Thoracic aorta (tissue), 2 donors: Measurements from ENCODE around the gene KCNA10. TPM values are rescaled to one million over a fixed set of nuclear protein-coding genes. Genes with fewer than 3 reads are reported as not detected.

Experiments used
- ATAC-seq: fragments of 150-250 bp; one replicate; pipeline ENCODE4 v1.8.0; 2017; ENCODE audit warnings: low read depth; ENCODE audit not compliant: insufficient number of reproducible peaks, low FRiP score
- DNase-seq: peaks from one replicate; pipeline ENCODE4 v3.0.0-alpha.2; 2020; ENCODE audit warnings: low spot score
- H3K27ac ChIP-seq, 2 donors: fragments of 200-600 bp; sonication (generic); 1 replicate in 1 of 2; 2 replicates in 1 of 2; pipeline ENCODE4 v1.5.1; 2016; ENCODE audit warnings: mild to moderate bottlenecking in 2 of 2, moderate library complexity in 2 of 2
- H3K27me3 ChIP-seq: fragments of 200-600 bp; sonication (generic); replicated peaks from 2 replicates; pipeline ENCODE4 v1.6.0; 2016; ENCODE audit warnings: mild to moderate bottlenecking; ENCODE audit not compliant: insufficient read depth
- H3K36me3 ChIP-seq: fragments of 200-600 bp; sonication (generic); one replicate; pipeline ENCODE4 v1.5.1; 2016
- H3K4me1 ChIP-seq, 2 donors: fragments of 200-600 bp; sonication (generic); 1 replicate in 1 of 2; 2 replicates in 1 of 2; pipeline versions ENCODE4 v1.5.1 to v1.6.0; 2016; ENCODE audit warnings: low read depth in 2 of 2, mild to moderate bottlenecking in 1 of 2; ENCODE audit not compliant: control insufficient read depth in 1 of 2
- H3K4me3 ChIP-seq: fragments of 200-600 bp; sonication (generic); 2 replicates; pipeline ENCODE4 v1.5.1; 2016; ENCODE audit warnings: mild to moderate bottlenecking
- H3K9me3 ChIP-seq: fragments of 200-600 bp; sonication (generic); 2 replicates; pipeline ENCODE4 v1.5.1; 2016
- CTCF ChIP-seq: fragments of 200-600 bp; sonication (generic); IDR thresholded peaks from one replicate; pipeline ENCODE4 v1.5.1; 2019; ENCODE audit warnings: antibody characterized with exemption
- total RNA-seq, 2 donors: library from RNA; depleted of rRNA; stranded (reverse); fragments of >200 nt; gene quantifications; one replicate each; pipeline versions ENCODE4 v1.1.0 to v1.2.3, GENCODE V29; 2016

Gene KCNA10
- total RNA-seq, 2 donors from 2014 or later: not detected

- Histone ChIP-seq H3K27me3 (no peaks in the 10 kb centered on the region), H3K9me3 (no peaks in the 10 kb centered on the region), H3K4me1 (no peaks in the 10 kb centered on the region), H3K36me3 (no peaks in the 10 kb centered on the region), H3K27ac (no peak overlapping the region), H3K4me3 (no peak overlapping the region)
- no peak for TF ChIP-seq CTCF
- DNase-seq (no peak), ATAC-seq (no peak)
Observed at GRCh38 chr1:110502402-110503151, 16.4 kb downstream of the KCNA10 start.

- Histone ChIP-seq H3K4me1 (no peaks in the 10 kb centered on the region), H3K36me3 (no peaks in the 10 kb centered on the region), H3K9me3 (no peaks in the 10 kb centered on the region), H3K27me3 (no peaks in the 10 kb centered on the region), H3K4me3 (no peak overlapping the region), H3K27ac (no peak overlapping the region)
- no peak for TF ChIP-seq CTCF
- ATAC-seq (no peak), DNase-seq (no peak)
Observed at GRCh38 chr1:110501488-110502132, 17.4 kb downstream of the KCNA10 start.

- TF ChIP-seq CTCF: no peak
- Histone ChIP-seq H3K36me3 (no peaks in the 10 kb centered on the region), H3K27ac (no peak overlapping the region), H3K4me1 (no peaks in the 10 kb centered on the region), H3K9me3 (no peaks in the 10 kb centered on the region), H3K4me3 (no peak overlapping the region), H3K27me3 (no peaks in the 10 kb centered on the region)
- DNase-seq (no peak), ATAC-seq (no peak)
Observed at GRCh38 chr1:110498270-110498669, 20.7 kb downstream of the KCNA10 start.

- no peak for DNase-seq
- no peak for ATAC-seq
Observed at GRCh38 chr1:110495926-110496600, 22.9 kb downstream of the KCNA10 start.

More at GRCh38 chr1:110495926-110496600, 22.9 kb downstream of the KCNA10 start:
- no peaks in the 10 kb centered on the region for H3K36me3 ChIP-seq
- peak; percentile 83 for TF ChIP-seq CTCF
- H3K4me1 ChIP-seq: no peaks in the 10 kb centered on the region
- no peak overlapping the region for H3K4me3 ChIP-seq
- H3K27me3 ChIP-seq: no peaks in the 10 kb centered on the region
- no peaks in the 10 kb centered on the region for H3K9me3 ChIP-seq
- no peak overlapping the region for H3K27ac ChIP-seq
